GM19193 (cell line): ENCODE data around the gene FARS2.

Experiments
- POLR2A ChIP-seq: IDR thresholded peaks from 4 replicates; pipeline ENCODE4 v1.6.1; 2011; ENCODE audit not compliant: insufficient read depth, insufficient read length; ENCODE audit errors: extremely low read depth

Gene FARS2

DNA sequence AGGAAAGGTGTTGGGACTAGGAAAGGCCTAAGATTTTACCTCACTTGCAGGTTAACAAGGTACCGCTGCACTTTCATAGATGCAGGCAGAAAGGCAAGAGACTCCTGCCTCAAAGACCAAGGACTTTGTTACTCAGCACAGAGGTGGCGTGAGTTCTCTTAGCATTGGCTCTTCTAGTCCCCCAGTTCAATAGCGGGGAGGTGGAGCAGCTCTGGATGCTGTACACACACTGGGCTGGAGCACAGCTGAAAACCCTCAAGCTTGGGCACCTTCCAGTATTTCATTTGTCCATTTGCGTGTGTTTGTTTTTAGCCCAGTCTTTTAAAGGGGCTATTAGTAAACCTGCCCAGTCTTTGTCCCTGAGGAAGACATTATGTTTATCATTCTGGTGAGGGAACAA lies 345.2 kb downstream of the FARS2 start:
- TF ChIP-seq POLR2A = no peak

DNA sequence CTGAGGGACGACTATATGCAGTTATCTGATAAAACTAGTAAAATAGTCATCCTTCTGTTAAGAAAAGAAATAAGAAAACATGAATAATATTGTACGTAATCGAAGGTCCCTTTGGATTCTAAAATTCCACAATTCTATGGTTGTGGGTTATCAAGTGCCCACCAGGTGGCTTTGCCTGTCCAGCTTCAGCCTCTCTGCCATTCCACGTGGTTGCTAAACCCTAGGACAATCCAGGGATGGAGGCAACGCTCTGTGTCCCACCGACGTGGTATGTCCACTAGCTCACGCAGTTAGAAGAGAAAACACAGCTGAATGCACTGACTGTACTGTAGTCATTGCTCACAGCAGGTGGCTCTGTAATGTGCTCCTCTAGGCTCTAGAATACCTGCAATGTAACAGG lies 349.3 kb downstream of the FARS2 start:
- no peak for TF ChIP-seq POLR2A

DNA sequence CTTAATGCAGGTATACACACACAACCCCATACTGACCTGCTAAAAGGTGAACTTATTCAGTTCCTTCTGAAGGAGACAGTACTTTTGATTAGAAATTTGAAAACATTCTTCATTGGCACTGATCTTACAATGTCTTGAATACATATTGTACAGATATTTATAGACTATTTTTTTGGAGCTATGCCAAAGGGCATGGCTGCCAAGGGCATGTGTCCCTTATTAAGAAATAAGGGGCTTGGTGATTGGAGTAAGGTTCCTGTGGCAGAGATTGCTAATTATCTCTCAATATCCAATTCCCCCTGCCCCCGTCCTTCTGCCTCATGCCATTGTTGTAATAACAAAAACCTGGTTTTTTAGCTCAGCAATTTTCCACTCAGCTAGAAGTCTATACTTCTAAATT lies 355.9 kb downstream of the FARS2 start:
- TF ChIP-seq POLR2A = no peak

DNA sequence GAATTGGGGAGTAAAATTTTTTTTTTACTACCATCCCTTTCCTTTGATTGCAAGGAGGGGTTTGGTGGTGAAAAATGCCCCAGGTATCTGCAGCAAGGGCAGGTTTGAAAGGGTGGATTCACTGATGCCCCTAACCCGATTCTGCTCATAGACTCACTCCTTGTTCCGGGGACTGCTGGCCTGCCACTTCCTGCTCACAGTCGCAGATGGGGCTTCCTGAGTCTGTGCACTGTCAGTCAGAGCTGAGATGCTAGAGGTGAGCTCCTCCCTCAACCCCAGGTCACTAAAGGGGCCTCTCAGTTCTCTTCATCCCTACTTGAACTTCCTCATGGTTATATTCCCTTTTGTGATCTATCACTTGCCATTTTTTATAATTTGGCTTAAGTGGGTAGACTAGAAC lies 357.9 kb downstream of the FARS2 start:
- no peak for TF ChIP-seq POLR2A

DNA sequence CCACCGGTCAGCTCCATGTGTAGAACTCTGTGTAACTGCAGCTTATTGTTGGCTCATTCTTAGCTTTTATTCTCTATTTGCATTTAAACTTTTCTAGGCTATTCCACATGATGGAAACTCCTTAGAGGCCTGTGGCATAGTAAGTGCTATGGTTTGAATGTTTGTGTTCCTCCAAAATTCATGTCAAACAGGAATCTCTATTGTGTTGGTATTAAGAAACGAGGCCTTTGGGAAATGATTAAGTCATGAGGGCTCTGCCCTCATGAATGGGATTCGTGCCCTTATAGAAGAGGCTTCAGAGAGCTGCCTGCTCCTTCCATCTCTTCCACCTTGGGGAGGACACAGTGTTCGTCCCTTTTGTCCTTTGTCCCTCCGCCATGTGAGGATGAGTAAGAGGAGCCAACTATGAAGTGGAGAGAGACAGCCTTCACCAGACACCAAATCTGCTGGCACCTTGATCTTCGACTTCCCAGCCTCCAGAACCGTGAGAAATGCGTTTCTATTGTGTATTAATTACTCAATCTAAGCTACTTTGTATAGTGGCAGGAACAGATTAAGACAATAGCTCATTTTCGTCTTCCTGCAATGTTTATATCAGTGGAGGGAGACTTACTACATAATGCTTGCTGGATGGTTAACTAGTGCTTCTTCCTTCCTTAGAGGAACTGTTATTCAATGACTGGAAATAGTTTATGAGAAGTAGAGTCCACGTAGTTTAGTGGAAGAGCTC lies 361.1 kb downstream of the FARS2 start:
- no peak for TF ChIP-seq POLR2A

- no peak for TF ChIP-seq POLR2A
Observed at GRCh38 chr6:5623769-5624168, 362.5 kb downstream of the FARS2 start.

DNA sequence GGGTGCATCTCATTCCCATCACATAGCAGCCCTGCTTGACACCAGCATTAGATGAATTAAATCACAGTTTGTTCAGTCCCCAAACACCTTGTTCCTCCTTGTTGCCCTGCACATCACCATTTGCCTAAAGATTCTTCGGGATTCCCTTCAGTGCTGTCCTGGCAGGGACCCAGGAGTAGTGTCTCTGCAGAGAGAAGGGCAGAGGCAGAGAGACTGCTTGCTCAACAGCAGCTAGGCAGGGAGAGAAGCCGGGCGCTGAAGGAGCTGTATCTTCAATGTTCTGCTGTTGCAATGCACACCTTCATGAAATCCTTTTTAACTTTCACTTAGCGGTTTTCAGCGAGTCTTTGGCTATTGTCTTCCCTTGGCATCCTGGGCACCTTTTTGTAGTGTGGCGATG lies 362.9 kb downstream of the FARS2 start:
- TF ChIP-seq POLR2A = no peak

- TF ChIP-seq POLR2A = no peak
Observed at GRCh38 chr6:5626727-5627426, 365.6 kb downstream of the FARS2 start.

DNA sequence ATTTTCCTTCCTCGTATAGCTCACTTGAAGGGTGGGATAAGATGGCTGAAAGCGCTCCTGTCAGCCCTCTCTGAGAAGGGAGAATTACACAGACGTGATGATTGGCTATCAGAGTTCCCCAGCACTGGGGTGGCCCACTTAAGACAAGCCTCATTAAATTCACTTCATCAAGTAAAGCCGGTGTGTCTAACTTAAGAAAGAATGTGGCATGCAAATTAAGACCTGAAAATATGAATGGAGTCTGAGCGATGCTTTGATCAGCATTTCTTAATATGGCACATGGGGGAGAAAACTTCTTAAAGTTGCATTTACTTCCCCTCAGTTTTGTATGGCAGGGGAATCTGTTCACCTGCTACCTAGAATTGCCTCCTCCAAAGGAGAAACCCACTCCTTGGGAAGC lies 369.3 kb downstream of the FARS2 start:
- TF ChIP-seq POLR2A = no peak

DNA sequence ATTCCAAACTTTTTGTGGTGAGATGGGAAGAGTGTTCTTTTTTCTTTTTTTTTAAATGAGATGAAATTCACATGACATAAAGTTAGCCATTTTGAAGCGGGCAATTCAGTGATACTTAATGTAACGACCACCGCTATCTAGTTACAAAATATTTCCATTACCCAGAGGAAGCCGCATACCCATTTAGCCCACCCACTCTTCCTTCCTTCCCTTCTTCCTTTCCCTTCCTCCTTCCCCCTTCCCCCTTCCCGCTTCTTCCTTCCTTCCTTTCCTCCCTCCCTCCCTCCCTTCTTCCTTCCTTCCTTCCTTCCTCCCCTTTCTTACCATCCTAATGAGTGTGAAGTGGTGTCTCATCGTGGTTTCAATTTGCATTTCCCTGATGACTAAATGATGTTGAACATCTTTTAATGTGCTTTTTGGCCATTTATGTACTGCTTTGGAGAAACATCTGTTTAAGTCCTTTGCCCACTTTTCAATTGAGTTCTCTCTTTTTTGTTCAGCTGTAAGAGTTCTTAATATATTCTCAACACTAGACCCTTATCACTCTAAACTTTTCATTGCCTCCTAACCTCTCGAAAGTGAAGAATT lies 371.1 kb downstream of the FARS2 start:
- no peak for TF ChIP-seq POLR2A

GRCh38 chr6:5634525-5634924 lies 373.2 kb downstream of the FARS2 start:
- no peak for TF ChIP-seq POLR2A

DNA sequence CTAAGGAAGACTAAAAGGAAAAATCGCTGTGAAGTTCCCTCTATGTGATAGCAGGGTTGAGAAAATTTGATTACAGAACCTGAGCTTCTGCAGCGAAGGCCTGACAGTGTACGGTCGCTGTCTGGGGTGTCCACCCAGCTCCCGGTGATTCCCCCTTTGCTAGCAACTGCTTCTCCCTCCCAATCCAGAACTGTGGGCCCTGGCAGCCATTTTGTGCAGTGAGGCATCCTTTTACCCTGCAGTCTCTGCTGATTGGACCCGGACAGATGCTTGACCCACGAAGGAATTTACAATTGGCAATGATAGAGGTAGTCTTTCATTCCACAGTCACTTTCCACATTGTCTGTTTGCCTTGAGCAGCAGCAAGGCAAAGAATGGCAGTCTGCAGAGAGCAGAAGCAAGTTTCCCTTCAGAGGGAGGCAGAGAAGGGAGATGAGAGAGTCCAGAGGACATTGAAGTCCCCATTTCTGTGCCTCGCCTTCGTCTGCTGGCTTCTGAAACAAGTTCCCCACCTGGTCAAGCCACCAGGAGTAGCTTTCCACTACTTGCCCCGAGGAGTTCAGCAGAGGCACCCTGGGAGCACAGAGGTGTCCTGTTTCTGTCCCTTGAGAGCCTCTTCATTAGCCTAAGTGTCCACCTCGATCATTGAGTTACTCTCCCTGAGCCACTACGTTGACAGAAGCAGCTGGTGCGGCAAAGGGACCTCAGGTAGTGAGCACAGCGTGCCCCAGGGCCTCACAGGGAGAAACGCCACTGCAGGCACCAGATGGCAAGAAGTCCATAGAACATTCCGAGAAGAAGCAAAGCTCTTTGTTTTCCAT lies 375.1 kb downstream of the FARS2 start:
- no peak for TF ChIP-seq POLR2A

DNA sequence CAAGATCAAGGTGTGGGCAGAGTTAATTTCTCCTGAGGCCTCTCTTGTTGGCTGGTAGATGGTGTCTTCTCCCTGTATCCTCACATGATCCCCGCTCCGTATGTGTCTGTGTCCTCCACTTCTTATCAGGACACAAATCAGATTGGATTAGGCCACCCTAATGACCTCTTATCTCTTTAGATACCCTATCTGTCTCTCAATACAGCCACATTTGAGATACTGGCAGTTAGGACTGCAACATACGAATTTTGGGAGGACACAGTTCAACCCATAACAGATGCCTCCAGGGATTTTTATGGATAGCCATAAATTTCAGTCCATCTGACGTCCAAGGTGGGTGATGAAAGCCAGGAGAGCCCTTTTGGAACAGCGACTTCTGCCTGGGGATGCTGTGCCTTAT lies 376.4 kb downstream of the FARS2 start:
- no peak for TF ChIP-seq POLR2A

- TF ChIP-seq POLR2A = no peak
Observed at GRCh38 chr6:5638666-5639065, 377.4 kb downstream of the FARS2 start.

- no peak for TF ChIP-seq POLR2A
Observed at GRCh38 chr6:5639193-5639592, 377.9 kb downstream of the FARS2 start.
